SHP77 treated with DMSO at 0.1 percent for 48 hours (cell line): ENCODE measurements around the gene TMEM81.

Experiments used
- DNase-seq: peaks from one replicate; lab custom pipeline; 2025; lab: John Stamatoyannopoulos, UW

The TMEM81 gene

GRCh38 chr1:205058853-205059252, 25.4 kb downstream of the TMEM81 start:
- no peak for DNase-seq

GRCh38 chr1:205057808-205058575, 26.3 kb downstream of the TMEM81 start:
- DNase-seq = no peak

GRCh38 chr1:205056956-205057568, 27.2 kb downstream of the TMEM81 start:
- DNase-seq = no peak

GRCh38 chr1:205056188-205056611, 28.1 kb downstream of the TMEM81 start:
- no peak for DNase-seq

GRCh38 chr1:205054013-205054412, 30.2 kb downstream of the TMEM81 start:
- DNase-seq = no peak

GRCh38 chr1:205053296-205053695, 31.0 kb downstream of the TMEM81 start:
- no peak for DNase-seq

- DNase-seq = no peak
These were observed 31.6 kb downstream of the TMEM81 start for GRCh38 chr1:205052690-205053089.

GRCh38 chr1:205049479-205049878, 34.8 kb downstream of the TMEM81 start:
- no peak for DNase-seq

GRCh38 chr1:205048382-205048781, 35.9 kb downstream of the TMEM81 start:
- no peak for DNase-seq

GRCh38 chr1:205047764-205048231, 36.5 kb downstream of the TMEM81 start:
- no peak for DNase-seq

GRCh38 chr1:205046870-205047269, 37.4 kb downstream of the TMEM81 start:
- no peak for DNase-seq

GRCh38 chr1:205045146-205045545, 39.1 kb downstream of the TMEM81 start:
- no peak for DNase-seq

- no peak for DNase-seq
These were observed 39.5 kb downstream of the TMEM81 start for GRCh38 chr1:205044741-205045140.

- no peak for DNase-seq
These were observed 40.4 kb downstream of the TMEM81 start for GRCh38 chr1:205043866-205044265.

GRCh38 chr1:205042911-205043806, 41.1 kb downstream of the TMEM81 start, which contains the start of gene CNTN2:
CNTN2 (plus strand) TSS chr1:205043212; CDS start chr1:205053186, 9,974 bp downstream.
- no peak for DNase-seq

GRCh38 chr1:205041998-205042910, 42.0 kb downstream of the TMEM81 start:
- DNase-seq = no peak

GRCh38 chr1:205041001-205041715, 43.1 kb downstream of the TMEM81 start:
- DNase-seq = no peak

GRCh38 chr1:205038132-205038786, 46.0 kb downstream of the TMEM81 start:
- DNase-seq = no peak

- DNase-seq = no peak
These were observed 46.7 kb downstream of the TMEM81 start for GRCh38 chr1:205037539-205037938.
